Measurements from ENCODE around the gene DISC1.

Gene DISC1

DNA sequence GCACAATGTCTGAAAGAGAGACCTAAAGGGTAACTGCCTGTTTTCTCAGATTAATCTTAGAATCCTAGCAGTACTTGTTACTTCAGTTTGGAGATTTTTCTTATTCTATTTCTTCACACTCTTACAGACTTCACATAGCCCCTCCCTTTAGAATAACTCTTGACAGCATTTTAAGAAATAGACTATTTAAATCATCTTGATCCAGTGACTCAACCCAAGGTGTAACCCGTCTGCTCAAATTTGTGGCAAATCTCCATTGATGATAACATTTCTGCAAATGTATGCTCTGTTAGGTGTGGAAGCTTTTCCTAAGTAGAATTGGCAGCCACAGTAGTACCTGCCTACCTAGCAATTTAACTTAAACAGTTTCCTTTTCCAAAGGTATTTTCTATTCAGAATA is 391.2 kb downstream of the DISC1 start:
- no peak overlapping the region for H3K9ac ChIP-seq (ENCODE audit: low read length in 5 of 5)
- peaks cover 0 to 4% (median 0%) of the 10 kb centered on the region in 5 donors for H3K36me3 ChIP-seq (ENCODE audit: control insufficient read depth in 5 of 5, insufficient read depth in 5 of 5, low read length in 5 of 5)
- no peaks in the 10 kb centered on the region for H3K9me3 ChIP-seq (ENCODE audit: control insufficient read depth in 5 of 5, low read length in 5 of 5)
- no peaks in the 10 kb centered on the region for H3K27me3 ChIP-seq (ENCODE audit: control insufficient read depth in 5 of 5, insufficient read depth in 4 of 5, low read length in 5 of 5)
- H3K27ac ChIP-seq (ENCODE audit: low read depth, low read length): no peak overlapping the region
- H3K4me3 ChIP-seq (ENCODE audit: low read depth in 1 of 5, low read length in 5 of 5): no peak overlapping the region
- H3K4me1 ChIP-seq (ENCODE audit: control insufficient read depth in 5 of 5, insufficient read depth in 5 of 5, low read length in 5 of 5): peaks cover 0 to 14% (median 11%) of the 10 kb centered on the region in 5 donors

DNA sequence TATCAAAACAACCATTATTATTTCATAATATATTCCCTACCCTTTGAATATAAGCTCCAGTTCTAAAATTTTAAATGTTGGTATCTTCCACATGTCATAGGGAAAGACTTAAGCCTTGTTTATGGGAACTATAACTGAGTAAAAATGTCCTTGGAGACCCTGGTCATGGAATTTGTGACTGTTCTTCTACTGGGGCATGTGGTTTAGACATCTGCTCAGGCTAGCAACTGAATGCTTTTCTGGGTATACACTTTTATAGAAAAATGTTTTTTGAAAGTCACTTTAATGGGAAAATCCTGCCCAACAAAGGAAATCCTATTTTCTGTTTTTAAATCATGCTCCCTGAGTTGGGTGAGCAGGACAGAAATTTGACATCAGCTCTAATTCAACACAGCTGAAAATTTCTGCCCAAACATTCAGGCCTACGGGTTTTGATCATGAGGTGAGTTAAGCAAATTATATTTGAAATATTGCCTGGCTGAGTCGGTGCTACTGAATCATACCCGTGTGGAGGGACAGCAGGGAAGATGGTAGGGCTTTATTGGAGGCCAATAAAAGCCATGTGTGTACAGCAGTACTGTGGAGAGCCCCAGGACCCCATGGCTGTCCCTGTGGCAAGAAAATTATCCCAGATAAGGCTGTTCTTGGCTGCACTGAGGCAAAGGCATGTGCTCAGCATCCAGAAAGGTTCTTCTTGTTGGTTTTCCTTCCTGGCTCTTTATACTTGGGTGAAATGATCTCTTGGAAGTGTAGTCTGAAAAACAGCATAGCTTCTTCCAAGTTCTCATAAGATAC is 391.8 kb downstream of the DISC1 start:
- Histone ChIP-seq H3K4me1 (ENCODE audit: control insufficient read depth in 5 of 5, insufficient read depth in 5 of 5, low read length in 5 of 5) (peaks cover 0 to 9% (median 4%) of the 10 kb centered on the region in 5 donors), H3K27me3 (ENCODE audit: control insufficient read depth in 5 of 5, insufficient read depth in 4 of 5, low read length in 5 of 5) (no peaks in the 10 kb centered on the region), H3K36me3 (ENCODE audit: control insufficient read depth in 5 of 5, insufficient read depth in 5 of 5, low read length in 5 of 5) (peaks cover 0 to 4% (median 0%) of the 10 kb centered on the region in 5 donors), H3K27ac (ENCODE audit: low read depth, low read length) (no peak overlapping the region), H3K9me3 (ENCODE audit: control insufficient read depth in 5 of 5, low read length in 5 of 5) (no peaks in the 10 kb centered on the region), H3K9ac (ENCODE audit: low read length in 5 of 5) (no peak overlapping the region), H3K4me3 (ENCODE audit: low read depth in 1 of 5, low read length in 5 of 5) (no peak overlapping the region)

DNA sequence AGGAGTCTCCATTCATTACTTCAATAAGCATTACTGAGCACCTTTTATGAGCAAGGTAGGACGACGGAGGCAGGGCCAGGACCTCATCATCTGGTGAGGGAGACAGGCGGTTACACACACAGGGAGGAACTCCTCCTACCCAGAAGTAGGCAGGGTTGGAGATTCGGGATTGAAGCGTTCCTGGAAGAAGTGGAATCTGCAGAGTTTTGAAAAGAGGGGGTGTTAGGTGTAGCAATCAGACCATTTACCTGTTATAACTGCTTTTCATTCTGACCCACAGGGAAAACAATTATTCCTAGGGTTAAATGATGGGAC is 392.4 kb downstream of the DISC1 start:
- H3K9me3 ChIP-seq (ENCODE audit: control insufficient read depth in 5 of 5, low read length in 5 of 5): no peaks in the 10 kb centered on the region
- no peak overlapping the region for H3K9ac ChIP-seq (ENCODE audit: low read length in 5 of 5)
- no peaks in the 10 kb centered on the region for H3K27me3 ChIP-seq (ENCODE audit: control insufficient read depth in 5 of 5, insufficient read depth in 4 of 5, low read length in 5 of 5)
- no peak overlapping the region for H3K27ac ChIP-seq (ENCODE audit: low read depth, low read length)
- H3K36me3 ChIP-seq (ENCODE audit: control insufficient read depth in 5 of 5, insufficient read depth in 5 of 5, low read length in 5 of 5): peaks cover 0 to 4% (median 0%) of the 10 kb centered on the region in 5 donors
- H3K4me3 ChIP-seq (ENCODE audit: low read depth in 1 of 5, low read length in 5 of 5): no peak overlapping the region
- peaks cover 0 to 3% (median 0%) of the 10 kb centered on the region in 5 donors for H3K4me1 ChIP-seq (ENCODE audit: control insufficient read depth in 5 of 5, insufficient read depth in 5 of 5, low read length in 5 of 5)

DNA sequence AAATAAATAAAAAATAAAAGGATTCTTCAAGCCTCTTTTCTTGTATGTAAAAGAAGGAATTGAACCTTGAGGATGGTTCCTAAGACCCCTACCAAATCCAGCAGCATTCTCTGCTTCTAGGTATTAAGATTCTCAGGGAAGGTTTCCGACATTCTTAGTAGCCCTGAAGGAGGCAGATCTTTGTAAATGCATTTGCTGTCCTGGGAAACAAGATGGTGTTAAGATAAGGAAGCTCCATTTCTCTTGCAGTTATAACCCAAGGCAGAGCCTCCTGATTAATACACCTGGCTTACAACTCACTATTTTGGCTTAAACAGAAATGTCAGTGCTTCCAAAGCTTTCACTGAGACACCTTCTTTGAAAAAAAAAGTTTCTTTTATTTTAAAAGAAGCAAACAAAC is 393.8 kb downstream of the DISC1 start:
- no peak overlapping the region for H3K4me3 ChIP-seq (ENCODE audit: low read depth in 1 of 5, low read length in 5 of 5)
- no peaks in the 10 kb centered on the region for H3K4me1 ChIP-seq (ENCODE audit: control insufficient read depth in 5 of 5, insufficient read depth in 5 of 5, low read length in 5 of 5)
- no peaks in the 10 kb centered on the region for H3K9me3 ChIP-seq (ENCODE audit: control insufficient read depth in 5 of 5, low read length in 5 of 5)
- H3K36me3 ChIP-seq (ENCODE audit: control insufficient read depth in 5 of 5, insufficient read depth in 5 of 5, low read length in 5 of 5): peaks cover 0 to 4% (median 0%) of the 10 kb centered on the region in 5 donors
- H3K27me3 ChIP-seq (ENCODE audit: control insufficient read depth in 5 of 5, insufficient read depth in 4 of 5, low read length in 5 of 5): no peaks in the 10 kb centered on the region
- no peak overlapping the region for H3K27ac ChIP-seq (ENCODE audit: low read depth, low read length)
- H3K9ac ChIP-seq (ENCODE audit: low read length in 5 of 5): no peak overlapping the region

DNA sequence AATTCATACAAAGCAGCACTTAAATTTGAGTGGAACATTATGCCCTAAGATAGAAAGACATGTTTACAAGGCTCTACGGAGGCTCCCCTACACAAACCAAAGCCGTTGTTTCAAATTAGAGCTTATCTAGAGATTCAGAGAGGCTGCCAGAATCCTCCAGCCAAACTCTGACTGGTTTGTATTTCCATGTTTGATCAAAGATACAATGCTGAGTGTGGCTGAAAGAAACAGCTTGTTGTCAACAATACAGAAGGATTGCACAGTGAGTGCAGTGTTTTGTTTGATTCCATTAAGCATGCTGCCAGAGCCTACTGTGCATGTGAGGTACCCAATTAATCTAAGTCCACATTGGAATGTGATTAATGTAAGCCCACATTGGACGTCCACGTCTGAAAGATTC is 402.7 kb downstream of the DISC1 start:
- Histone ChIP-seq H3K27ac (ENCODE audit: low read depth, low read length) (no peak overlapping the region), H3K4me3 (ENCODE audit: low read depth in 1 of 5, low read length in 5 of 5) (no peak overlapping the region), H3K4me1 (ENCODE audit: control insufficient read depth in 5 of 5, insufficient read depth in 5 of 5, low read length in 5 of 5) (no peaks in the 10 kb centered on the region), H3K9me3 (ENCODE audit: control insufficient read depth in 5 of 5, low read length in 5 of 5) (no peaks in the 10 kb centered on the region), H3K27me3 (ENCODE audit: control insufficient read depth in 5 of 5, insufficient read depth in 4 of 5, low read length in 5 of 5) (peaks cover 0 to 3% (median 0%) of the 10 kb centered on the region in 5 donors), H3K9ac (ENCODE audit: low read length in 5 of 5) (no peak overlapping the region), H3K36me3 (ENCODE audit: control insufficient read depth in 5 of 5, insufficient read depth in 5 of 5, low read length in 5 of 5) (peaks cover 0 to 6% (median 0%) of the 10 kb centered on the region in 5 donors)

DNA sequence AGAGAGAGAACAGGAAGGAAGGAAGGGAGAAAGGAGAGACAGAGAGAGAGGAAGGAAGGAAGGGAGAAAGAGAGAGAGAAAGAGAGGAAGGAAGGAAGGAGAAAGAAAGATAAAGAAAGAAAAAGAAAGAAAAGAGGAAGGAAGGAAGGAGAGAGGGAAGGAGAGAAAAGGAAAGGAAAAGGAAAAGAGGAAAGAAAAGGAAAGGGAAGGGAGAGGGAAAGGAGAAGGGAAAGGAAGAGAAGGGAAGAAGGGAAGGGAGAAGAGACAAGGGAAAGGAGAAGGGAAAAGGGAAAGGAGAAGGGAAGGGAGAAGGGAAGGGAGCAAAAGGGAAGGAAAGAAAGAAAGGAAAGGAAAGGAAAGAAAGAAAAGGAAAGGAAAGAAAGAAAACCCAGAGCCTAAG is 404.6 kb downstream of the DISC1 start:
- H3K27me3 ChIP-seq (ENCODE audit: control insufficient read depth in 5 of 5, insufficient read depth in 4 of 5, low read length in 5 of 5): peaks cover 0 to 3% (median 0%) of the 10 kb centered on the region in 5 donors
- H3K36me3 ChIP-seq (ENCODE audit: control insufficient read depth in 5 of 5, insufficient read depth in 5 of 5, low read length in 5 of 5): peaks cover 0 to 6% (median 0%) of the 10 kb centered on the region in 5 donors
- no peak overlapping the region for H3K9ac ChIP-seq (ENCODE audit: low read length in 5 of 5)
- no peak overlapping the region for H3K27ac ChIP-seq (ENCODE audit: low read depth, low read length)
- no peaks in the 10 kb centered on the region for H3K4me1 ChIP-seq (ENCODE audit: control insufficient read depth in 5 of 5, insufficient read depth in 5 of 5, low read length in 5 of 5)
- H3K4me3 ChIP-seq (ENCODE audit: low read depth in 1 of 5, low read length in 5 of 5): no peak overlapping the region
- H3K9me3 ChIP-seq (ENCODE audit: control insufficient read depth in 5 of 5, low read length in 5 of 5): no peaks in the 10 kb centered on the region

DNA sequence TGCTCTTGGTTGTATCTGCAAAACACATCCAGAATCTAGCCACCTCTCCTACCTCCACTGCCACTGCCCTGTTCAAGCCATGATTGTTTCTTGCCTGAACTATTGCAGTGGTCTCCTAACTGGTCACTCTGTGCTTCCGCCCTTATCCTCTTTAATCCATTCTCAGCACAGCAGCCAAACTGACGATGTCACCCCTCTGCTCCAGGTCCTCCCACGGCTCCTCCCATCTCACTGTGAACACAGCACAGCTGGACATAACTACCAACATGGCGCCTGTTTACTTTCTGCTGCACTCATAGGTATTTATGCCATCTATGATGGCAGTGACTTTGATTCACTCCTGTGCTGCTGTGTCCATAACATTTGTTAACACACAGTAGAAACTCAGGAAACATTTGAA is 406.7 kb downstream of the DISC1 start:
- no peak overlapping the region for H3K9ac ChIP-seq (ENCODE audit: low read length in 5 of 5)
- peaks cover 0 to 3% (median 0%) of the 10 kb centered on the region in 5 donors for H3K27me3 ChIP-seq (ENCODE audit: control insufficient read depth in 5 of 5, insufficient read depth in 4 of 5, low read length in 5 of 5)
- peaks cover 0 to 15% (median 0%) of the 10 kb centered on the region in 5 donors for H3K36me3 ChIP-seq (ENCODE audit: control insufficient read depth in 5 of 5, insufficient read depth in 5 of 5, low read length in 5 of 5)
- H3K9me3 ChIP-seq (ENCODE audit: control insufficient read depth in 5 of 5, low read length in 5 of 5): peaks cover 0 to 5% (median 0%) of the 10 kb centered on the region in 5 donors
- H3K4me1 ChIP-seq (ENCODE audit: control insufficient read depth in 5 of 5, insufficient read depth in 5 of 5, low read length in 5 of 5): no peaks in the 10 kb centered on the region
- H3K27ac ChIP-seq (ENCODE audit: low read depth, low read length): no peak overlapping the region
- H3K4me3 ChIP-seq (ENCODE audit: low read depth in 1 of 5, low read length in 5 of 5): no peak overlapping the region

DNA sequence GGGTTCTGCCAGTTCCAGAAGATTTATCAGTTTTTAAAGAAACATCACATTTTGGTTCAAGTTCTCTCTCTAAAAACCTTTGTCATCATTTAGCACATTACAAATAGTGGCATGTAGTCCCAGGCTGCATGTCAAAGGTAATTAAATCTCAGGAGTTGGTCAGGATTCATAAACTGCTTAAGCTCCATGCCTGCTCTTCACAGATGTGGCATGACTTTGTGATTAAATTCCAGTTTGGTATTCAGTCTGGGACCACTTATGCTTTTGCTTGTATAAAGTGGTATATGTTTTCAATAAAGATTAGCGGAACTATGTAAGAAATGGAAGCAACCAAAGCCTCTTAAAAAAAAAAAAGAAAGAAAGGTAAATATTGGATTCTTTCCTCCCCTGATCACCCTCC is 408.0 kb downstream of the DISC1 start:
- H3K4me3 ChIP-seq (ENCODE audit: low read depth in 1 of 5, low read length in 5 of 5): no peak overlapping the region

DNA sequence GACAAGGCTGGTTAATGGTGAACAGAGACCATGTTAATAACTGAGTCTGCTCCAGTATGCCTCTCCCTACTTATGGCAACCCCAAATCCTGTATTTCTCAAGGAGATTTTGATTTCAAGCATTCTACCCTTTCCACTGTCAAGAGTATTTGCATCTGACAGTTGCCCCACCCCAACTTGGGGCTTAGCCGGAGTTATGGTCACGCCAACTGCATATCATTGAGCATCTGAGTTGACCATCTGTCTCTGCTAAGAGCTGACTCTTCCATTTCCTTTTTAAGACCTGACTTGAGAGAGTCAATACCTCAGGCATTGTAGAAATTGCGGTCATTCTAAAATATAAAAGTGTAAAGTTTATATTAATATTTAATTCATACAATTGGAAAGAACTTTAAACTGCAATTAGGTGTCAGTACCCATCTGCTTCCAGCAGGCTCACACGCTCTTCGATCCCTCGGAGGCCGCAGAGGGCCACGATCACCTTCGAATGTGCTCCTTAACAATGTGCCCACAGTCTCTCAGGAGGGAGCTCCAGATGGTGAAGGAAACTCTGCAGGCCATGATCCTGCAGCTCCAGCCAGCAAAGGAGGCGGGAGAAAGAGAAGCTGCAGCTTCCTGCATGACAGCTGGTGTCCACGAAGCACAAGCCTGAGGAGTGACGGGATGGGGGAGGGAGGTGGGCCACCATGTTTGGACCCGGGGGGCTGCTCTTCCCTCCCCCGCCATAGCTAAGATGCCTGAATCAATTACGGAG is 409.8 kb downstream of the DISC1 start:
- H3K9me3 ChIP-seq (ENCODE audit: control insufficient read depth in 5 of 5, low read length in 5 of 5): peaks cover 0 to 5% (median 0%) of the 10 kb centered on the region in 5 donors
- H3K4me1 ChIP-seq (ENCODE audit: control insufficient read depth in 5 of 5, insufficient read depth in 5 of 5, low read length in 5 of 5): peaks cover 0 to 3% (median 0%) of the 10 kb centered on the region in 5 donors
- no peak overlapping the region for H3K9ac ChIP-seq (ENCODE audit: low read length in 5 of 5)
- no peaks in the 10 kb centered on the region for H3K27me3 ChIP-seq (ENCODE audit: control insufficient read depth in 5 of 5, insufficient read depth in 4 of 5, low read length in 5 of 5)
- peaks cover 0 to 9% (median 0%) of the 10 kb centered on the region in 5 donors for H3K36me3 ChIP-seq (ENCODE audit: control insufficient read depth in 5 of 5, insufficient read depth in 5 of 5, low read length in 5 of 5)
- no peak overlapping the region for H3K27ac ChIP-seq (ENCODE audit: low read depth, low read length)
- H3K4me3 ChIP-seq (ENCODE audit: low read depth in 1 of 5, low read length in 5 of 5): no peak overlapping the region

More for the DNA sequence above, 408.0 kb downstream of the DISC1 start:
- Histone ChIP-seq H3K9me3 (ENCODE audit: control insufficient read depth in 5 of 5, low read length in 5 of 5) (peaks cover 0 to 5% (median 0%) of the 10 kb centered on the region in 5 donors), H3K27ac (ENCODE audit: low read depth, low read length) (no peak overlapping the region), H3K27me3 (ENCODE audit: control insufficient read depth in 5 of 5, insufficient read depth in 4 of 5, low read length in 5 of 5) (no peaks in the 10 kb centered on the region), H3K4me1 (ENCODE audit: control insufficient read depth in 5 of 5, insufficient read depth in 5 of 5, low read length in 5 of 5) (peaks cover 0 to 3% (median 0%) of the 10 kb centered on the region in 5 donors), H3K36me3 (ENCODE audit: control insufficient read depth in 5 of 5, insufficient read depth in 5 of 5, low read length in 5 of 5) (peaks cover 0 to 12% (median 0%) of the 10 kb centered on the region in 5 donors), H3K9ac (ENCODE audit: low read length in 5 of 5) (no peak overlapping the region)

DNA sequence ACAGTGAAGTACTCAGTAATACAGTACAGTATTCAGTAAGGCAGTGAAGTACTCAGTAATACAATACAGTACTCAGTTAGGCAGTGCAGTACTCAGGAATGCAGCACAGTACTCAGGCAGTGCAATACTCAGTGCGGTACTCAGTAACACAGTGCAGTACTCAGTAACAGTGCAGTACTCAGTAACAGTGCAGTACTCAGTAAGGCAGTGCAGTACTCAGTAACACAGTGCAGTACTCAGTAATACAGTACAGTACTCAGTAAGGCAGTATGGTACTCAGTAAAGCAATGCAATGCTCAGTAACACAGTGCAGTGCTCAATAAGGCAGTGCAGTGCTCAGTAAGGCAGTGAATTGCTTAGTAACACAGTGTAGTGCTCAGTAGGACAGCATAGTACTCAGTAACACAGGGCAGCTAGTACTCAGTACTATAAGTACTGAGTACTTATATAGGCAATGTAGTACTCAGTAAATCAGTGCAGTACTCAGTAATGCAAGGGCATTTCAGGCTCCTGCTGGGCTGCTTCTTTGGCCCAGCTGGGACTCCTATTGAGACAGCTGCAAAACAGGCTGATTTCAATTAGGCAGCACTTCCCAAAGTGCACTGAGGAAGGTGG is 411.3 kb downstream of the DISC1 start:
- Histone ChIP-seq H3K4me3 (ENCODE audit: low read depth in 1 of 5, low read length in 5 of 5) (no peak overlapping the region), H3K9me3 (ENCODE audit: control insufficient read depth in 5 of 5, low read length in 5 of 5) (peaks cover 0 to 5% (median 0%) of the 10 kb centered on the region in 5 donors), H3K9ac (ENCODE audit: low read length in 5 of 5) (no peak overlapping the region), H3K36me3 (ENCODE audit: control insufficient read depth in 5 of 5, insufficient read depth in 5 of 5, low read length in 5 of 5) (peaks cover 0 to 9% (median 0%) of the 10 kb centered on the region in 5 donors), H3K4me1 (ENCODE audit: control insufficient read depth in 5 of 5, insufficient read depth in 5 of 5, low read length in 5 of 5) (peaks cover 0 to 3% (median 0%) of the 10 kb centered on the region in 5 donors), H3K27me3 (ENCODE audit: control insufficient read depth in 5 of 5, insufficient read depth in 4 of 5, low read length in 5 of 5) (no peaks in the 10 kb centered on the region), H3K27ac (ENCODE audit: low read depth, low read length) (no peak overlapping the region)

Measured in subcutaneous abdominal adipose tissue (tissue), 5 donors.